ACC112 (cell line): ENCODE data around the gene IL20.

Experiments
- H2AFZ ChIP-seq: fragments of 200-600 bp; sonication (generic); one replicate; pipeline ENCODE4 v1.6.0; 2017; ENCODE audit warnings: antibody characterized with exemption, low read length; ENCODE audit not compliant: unreplicated experiment
- H3K27ac ChIP-seq: fragments of 200-600 bp; sonication (generic); 2 replicates; pipeline ENCODE4 v1.5.1; 2014; ENCODE audit warnings: low read depth, mild to moderate bottlenecking, antibody characterized with exemption, low read length, moderate library complexity
- H3K27me3 ChIP-seq: fragments of 200-600 bp; sonication (generic); 2 replicates; pipeline ENCODE4 v1.6.1; 2014; ENCODE audit warnings: mild to moderate bottlenecking, antibody characterized with exemption, low read length, moderate library complexity, mixed read lengths; ENCODE audit not compliant: insufficient read depth
- H3K36me3 ChIP-seq: fragments of 200-600 bp; sonication (generic); 2 replicates; pipeline ENCODE4 v1.6.1; 2016; ENCODE audit warnings: mild to moderate bottlenecking, antibody characterized with exemption, low read length, moderate library complexity, mixed read lengths; ENCODE audit not compliant: insufficient read depth
- H3K4me1 ChIP-seq: fragments of 200-600 bp; sonication (generic); one replicate; pipeline ENCODE4 v1.6.1; 2016; ENCODE audit warnings: low read length, mixed read lengths; ENCODE audit not compliant: insufficient read depth, unreplicated experiment, control insufficient read depth
- H3K4me3 ChIP-seq: fragments of 200-600 bp; sonication (generic); 2 replicates; pipeline ENCODE4 v1.5.1; 2014; ENCODE audit warnings: mild to moderate bottlenecking, low read depth, low read length
- H3K79me2 ChIP-seq: fragments of 200-600 bp; sonication (generic); one replicate; pipeline ENCODE4 v1.6.0; 2016; ENCODE audit warnings: low read length; ENCODE audit not compliant: control insufficient read depth, unreplicated experiment, insufficient read depth

Gene IL20

DNA sequence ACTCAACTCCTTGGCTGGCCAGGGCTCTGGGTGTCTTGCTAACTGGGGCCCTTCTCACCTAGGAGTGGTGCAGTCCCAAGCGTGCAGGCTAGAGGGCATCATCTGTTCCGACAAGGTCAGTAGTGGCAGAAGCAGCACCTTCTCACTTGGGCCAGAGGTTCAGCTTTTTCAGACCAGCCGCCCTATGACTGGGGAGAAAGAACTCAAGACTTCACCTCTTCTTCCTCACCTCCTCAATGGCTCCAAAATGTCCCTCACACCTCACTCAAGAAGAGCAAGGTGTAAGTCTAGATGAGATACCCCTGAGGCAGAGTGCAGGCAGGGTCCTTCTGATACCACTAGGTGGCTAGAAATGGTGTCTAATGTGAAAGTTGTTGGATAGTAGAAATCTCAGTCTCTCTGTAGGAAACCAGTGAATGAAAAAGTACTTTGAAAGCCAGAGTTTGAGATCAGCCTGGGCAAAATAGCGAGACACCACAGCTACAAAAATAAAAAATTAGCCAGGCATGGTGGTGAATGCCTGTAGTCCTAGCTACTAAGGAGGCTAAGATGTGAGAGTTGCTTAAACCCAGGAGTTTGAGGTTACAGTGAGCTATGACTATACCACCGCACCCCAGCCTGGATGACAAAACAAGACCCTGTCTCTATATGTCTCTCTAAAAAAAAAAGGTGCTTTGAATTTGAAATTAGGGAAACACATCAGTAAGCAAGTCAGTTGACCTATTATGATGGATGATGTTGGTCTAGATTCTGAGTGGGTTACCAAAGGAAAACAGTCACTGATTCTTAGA lies 8.6 kb upstream of the IL20 start:
- peaks cover 60% of the 10 kb centered on the region for H3K27me3 ChIP-seq

DNA sequence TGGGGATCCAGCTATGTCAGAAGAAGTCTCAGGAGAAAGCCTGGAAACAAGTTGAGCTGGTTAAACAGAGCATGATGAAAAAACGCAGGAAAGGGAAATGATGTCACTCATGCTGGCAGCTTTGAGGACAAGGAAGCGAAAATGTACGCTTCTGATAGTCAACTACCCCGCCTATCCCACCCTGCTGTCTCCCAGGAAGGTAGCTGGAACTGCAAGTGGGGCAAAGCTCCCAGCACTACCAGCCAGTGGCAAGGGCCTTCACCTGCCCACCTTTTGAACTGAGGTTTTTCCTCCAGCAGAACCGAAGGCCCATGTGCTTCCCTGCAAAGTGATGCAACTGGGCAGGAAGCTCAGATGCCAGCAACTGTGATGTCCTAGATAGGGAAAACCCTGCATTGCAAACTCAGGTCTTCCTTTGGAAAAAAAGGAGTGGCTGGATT lies 6.3 kb upstream of the IL20 start:
- Histone ChIP-seq H3K27me3 (peaks cover 71% of the 10 kb centered on the region), H3K79me2 (no peaks in the 10 kb centered on the region), H3K4me1 (no peaks in the 10 kb centered on the region), H2AFZ (no peak overlapping the region), H3K27ac (no peak overlapping the region), H3K36me3 (no peaks in the 10 kb centered on the region), H3K4me3 (no peak overlapping the region)

More for the DNA sequence above, 8.6 kb upstream of the IL20 start:
- no peak overlapping the region for H2AFZ ChIP-seq
- no peaks in the 10 kb centered on the region for H3K36me3 ChIP-seq
- H3K79me2 ChIP-seq: no peaks in the 10 kb centered on the region
- H3K4me1 ChIP-seq: peaks cover 2% of the 10 kb centered on the region
- H3K4me3 ChIP-seq: no peak overlapping the region
- no peak overlapping the region for H3K27ac ChIP-seq

DNA sequence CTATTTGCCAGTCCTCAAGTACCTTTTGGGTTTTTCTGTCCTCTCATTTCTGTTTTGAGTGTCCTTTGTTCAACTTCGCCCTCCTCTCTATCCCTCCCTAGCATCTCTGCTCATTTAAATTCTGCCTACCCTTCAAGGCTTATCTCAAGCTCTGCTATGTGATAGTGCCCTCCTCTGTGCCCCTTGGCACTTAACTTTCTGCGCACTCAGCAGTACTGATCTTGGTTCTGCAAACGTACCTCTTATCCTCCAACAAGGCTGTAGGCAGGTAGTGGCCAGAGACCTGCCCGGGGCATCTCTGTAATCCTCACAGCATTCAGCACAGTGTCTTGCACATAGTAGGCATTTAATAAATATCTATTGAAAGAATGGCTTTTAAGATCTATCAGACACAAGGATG lies 5.3 kb upstream of the IL20 start:
- H3K4me3 ChIP-seq: no peak overlapping the region
- peaks cover 71% of the 10 kb centered on the region for H3K27me3 ChIP-seq
- no peaks in the 10 kb centered on the region for H3K79me2 ChIP-seq
- no peak overlapping the region for H3K27ac ChIP-seq
- H2AFZ ChIP-seq: no peak overlapping the region
- no peaks in the 10 kb centered on the region for H3K4me1 ChIP-seq
- H3K36me3 ChIP-seq: no peaks in the 10 kb centered on the region

DNA sequence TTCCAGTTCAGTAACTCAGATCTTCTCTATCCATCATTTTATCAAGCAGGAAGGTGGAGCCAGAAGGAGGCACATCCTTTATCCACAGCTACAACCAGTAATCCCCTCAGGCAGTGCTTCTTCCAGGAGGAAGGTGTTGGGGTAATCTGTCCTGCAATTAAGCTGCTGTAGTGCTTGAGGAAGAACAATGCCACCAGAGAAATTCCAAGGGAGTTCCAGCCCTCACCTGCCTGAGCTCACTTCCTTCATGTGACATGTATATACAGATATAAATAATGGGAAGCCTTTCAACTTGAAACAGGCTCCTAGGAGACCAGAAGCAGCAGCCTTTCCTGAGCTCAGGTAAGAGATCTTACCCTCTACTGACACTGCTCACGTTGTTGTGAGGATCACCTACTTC lies 2.2 kb upstream of the IL20 start:
- Histone ChIP-seq H3K4me3 (no peak overlapping the region), H3K27ac (no peak overlapping the region), H3K36me3 (no peaks in the 10 kb centered on the region), H3K79me2 (no peaks in the 10 kb centered on the region), H3K27me3 (peaks cover 49% of the 10 kb centered on the region), H2AFZ (no peak overlapping the region), H3K4me1 (peaks cover 5% of the 10 kb centered on the region)

DNA sequence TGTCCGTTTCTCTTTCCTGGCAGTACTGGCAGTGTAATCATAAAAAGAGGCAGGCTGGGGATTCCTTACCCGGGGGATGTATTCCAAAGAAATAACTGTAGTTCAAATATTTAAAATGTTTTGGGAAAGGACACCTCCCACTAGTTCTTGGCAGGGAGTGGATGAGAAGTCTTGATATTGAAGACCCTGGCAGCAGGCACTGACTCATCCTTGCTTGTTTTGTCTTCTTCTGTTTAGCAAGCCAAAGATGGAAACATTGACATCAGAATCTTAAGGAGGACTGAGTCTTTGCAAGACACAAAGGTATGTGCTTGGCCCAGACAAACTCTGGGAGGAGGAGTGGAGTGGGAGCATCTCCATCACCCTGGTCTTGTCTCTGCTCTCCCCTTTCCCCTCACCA lies 639 bp downstream of the IL20 start:
- H3K4me1 ChIP-seq: peaks cover 5% of the 10 kb centered on the region
- no peaks in the 10 kb centered on the region for H3K36me3 ChIP-seq
- H2AFZ ChIP-seq: no peak overlapping the region
- no peaks in the 10 kb centered on the region for H3K79me2 ChIP-seq
- H3K4me3 ChIP-seq: no peak overlapping the region
- no peak overlapping the region for H3K27ac ChIP-seq
- peaks cover 43% of the 10 kb centered on the region for H3K27me3 ChIP-seq

DNA sequence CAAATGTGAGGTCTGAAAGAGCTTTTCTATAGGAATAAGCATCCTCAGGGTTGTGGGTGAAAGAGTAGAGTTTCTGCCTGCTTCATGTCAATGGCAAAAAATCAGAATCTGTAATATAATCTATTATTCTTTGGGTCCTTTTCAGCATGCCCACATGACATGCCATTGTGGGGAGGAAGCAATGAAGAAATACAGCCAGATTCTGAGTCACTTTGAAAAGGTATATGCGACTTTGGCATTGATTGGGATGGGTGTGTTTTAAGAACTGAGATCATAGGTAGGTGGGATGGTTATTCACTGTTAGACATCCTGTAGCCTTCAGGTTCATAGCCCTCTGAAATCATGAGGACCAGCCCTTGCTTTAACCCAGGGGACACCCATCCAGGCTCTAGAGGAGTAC lies 1.8 kb downstream of the IL20 start:
- Histone ChIP-seq H3K27ac (no peak overlapping the region), H3K36me3 (no peaks in the 10 kb centered on the region), H3K79me2 (no peaks in the 10 kb centered on the region), H3K4me3 (no peak overlapping the region), H3K27me3 (peaks cover 36% of the 10 kb centered on the region), H3K4me1 (peaks cover 5% of the 10 kb centered on the region), H2AFZ (no peak overlapping the region)

DNA sequence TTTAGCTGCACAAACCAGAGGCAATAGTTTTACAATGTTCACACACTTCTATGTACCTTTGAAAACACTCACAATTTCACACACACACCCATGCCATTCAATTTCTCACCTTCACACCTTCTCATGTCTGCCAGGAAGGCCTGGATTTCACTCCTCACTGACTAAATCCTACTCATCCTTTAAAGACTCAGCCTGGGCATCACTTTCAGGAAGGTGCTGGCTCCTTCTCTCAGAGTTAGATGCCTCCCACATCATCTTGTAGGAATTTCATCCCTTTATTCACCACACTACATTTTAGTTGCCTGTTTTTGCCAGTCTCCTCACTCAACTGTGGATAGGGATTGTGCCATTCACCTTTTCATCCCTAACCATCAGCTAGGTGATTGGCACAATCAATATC lies 2.3 kb downstream of the IL20 start:
- Histone ChIP-seq H3K4me1 (peaks cover 5% of the 10 kb centered on the region), H3K79me2 (no peaks in the 10 kb centered on the region), H3K27me3 (peaks cover 32% of the 10 kb centered on the region), H2AFZ (no peak overlapping the region), H3K36me3 (no peaks in the 10 kb centered on the region), H3K4me3 (no peak overlapping the region), H3K27ac (no peak overlapping the region)

DNA sequence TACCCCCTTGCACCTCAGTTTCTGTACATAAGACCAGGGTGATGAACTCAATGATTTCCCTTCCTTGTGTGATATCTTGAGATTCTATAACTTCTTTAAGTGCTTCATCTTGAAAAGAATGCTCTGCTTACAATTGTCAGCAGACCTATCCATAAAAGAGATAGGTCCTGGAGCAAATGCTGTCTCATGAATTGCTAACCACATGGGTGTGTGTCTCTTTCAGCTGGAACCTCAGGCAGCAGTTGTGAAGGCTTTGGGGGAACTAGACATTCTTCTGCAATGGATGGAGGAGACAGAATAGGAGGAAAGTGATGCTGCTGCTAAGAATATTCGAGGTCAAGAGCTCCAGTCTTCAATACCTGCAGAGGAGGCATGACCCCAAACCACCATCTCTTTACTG lies 2.8 kb downstream of the IL20 start:
- H3K36me3 ChIP-seq: no peaks in the 10 kb centered on the region
- no peak overlapping the region for H2AFZ ChIP-seq
- H3K4me3 ChIP-seq: no peak overlapping the region

DNA sequence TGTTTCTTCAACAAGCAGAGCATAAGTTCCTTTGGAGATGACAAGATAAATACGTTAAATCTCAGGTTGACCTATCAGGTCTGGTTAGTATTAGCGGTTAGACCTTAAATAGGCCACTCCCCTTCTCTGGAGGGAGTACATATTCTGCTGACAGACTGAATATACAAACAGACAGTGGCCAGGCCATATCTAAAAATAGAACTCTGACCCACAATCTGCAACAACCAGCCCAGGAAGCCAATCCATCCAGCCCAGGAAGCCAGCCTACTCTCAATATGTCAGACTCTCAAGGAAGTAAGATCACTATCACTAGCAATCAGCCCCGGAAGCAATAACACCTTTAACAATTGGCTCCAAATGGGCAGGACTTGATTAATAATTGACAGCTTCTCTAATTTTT lies 6.7 kb downstream of the IL20 start:
- Histone ChIP-seq H3K27ac (no peak overlapping the region), H3K27me3 (peaks cover 31% of the 10 kb centered on the region; the same call in 1 of the 2 replicates), H3K36me3 (no peaks in the 10 kb centered on the region; the same call in 1 of the 2 replicates), H3K4me1 (no peaks in the 10 kb centered on the region), H2AFZ (no peak overlapping the region), H3K4me3 (no peak overlapping the region), H3K79me2 (no peaks in the 10 kb centered on the region)

More for the DNA sequence above, 2.8 kb downstream of the IL20 start:
- H3K4me1 ChIP-seq: peaks cover 5% of the 10 kb centered on the region
- H3K27ac ChIP-seq: no peak overlapping the region
- H3K79me2 ChIP-seq: no peaks in the 10 kb centered on the region
- H3K27me3 ChIP-seq: peaks cover 26% of the 10 kb centered on the region

DNA sequence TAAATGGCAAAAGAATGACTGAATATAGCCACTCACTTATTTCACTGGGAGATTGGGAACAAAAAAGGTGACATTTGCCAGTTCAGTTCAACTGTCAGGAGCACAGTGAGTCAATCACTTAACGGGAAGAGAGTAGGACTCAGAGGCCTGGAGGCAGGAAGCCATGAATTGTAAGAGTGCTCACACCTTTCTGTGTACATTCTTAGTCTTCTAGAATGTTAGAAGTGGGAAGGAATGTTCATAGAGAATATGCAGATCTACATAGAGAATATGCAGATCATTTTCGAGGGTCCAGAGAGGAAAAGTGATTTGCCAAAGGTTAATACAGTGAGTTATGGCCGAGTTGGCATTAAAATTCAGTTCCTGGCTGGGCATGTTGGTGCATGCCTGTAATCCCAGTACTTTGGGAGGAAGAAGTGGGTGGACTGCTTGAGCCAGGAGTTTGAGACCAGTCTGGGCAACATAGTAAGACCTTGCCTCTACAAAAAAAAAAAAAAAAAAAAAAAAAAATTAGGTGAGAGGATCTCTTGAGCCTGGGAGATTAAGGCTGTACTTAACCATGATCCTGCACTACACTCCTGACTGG lies 8.3 kb downstream of the IL20 start:
- Histone ChIP-seq H2AFZ (no peak overlapping the region), H3K36me3 (no peaks in the 10 kb centered on the region; the same call in 1 of the 2 replicates)

More for the DNA sequence above, 8.3 kb downstream of the IL20 start:
- no peaks in the 10 kb centered on the region for H3K79me2 ChIP-seq
- no peak overlapping the region for H3K27ac ChIP-seq
- peaks cover 31% of the 10 kb centered on the region; the same call in 1 of the 2 replicates for H3K27me3 ChIP-seq
- H3K4me3 ChIP-seq: no peak overlapping the region
- no peaks in the 10 kb centered on the region for H3K4me1 ChIP-seq
